Choroid plexus epithelial cell (primary cell): ENCODE results near the gene MRPL55.

Experiments
- DNase-seq: peaks from one replicate; pipeline ENCODE4 v3.0.0-alpha.2; 2010; ENCODE audit warnings: low read depth
- H3K4me3 ChIP-seq: 2 replicates; pipeline ENCODE4 v1.5.1; 2011; ENCODE audit warnings: low read depth, mild to moderate bottlenecking, control low read depth, low read length, moderate library complexity
- CTCF ChIP-seq: conservative IDR thresholded peaks from 2 replicates; pipeline ENCODE4 v1.5.1; 2011; ENCODE audit warnings: low read depth, mild to moderate bottlenecking, control low read depth, inconsistent platforms, low read length, moderate library complexity

Gene MRPL55

GRCh38 chr1:228058172-228058948 lies 50.7 kb downstream of the MRPL55 start:
- TF ChIP-seq CTCF: no peak
- no peak for DNase-seq
- H3K4me3 ChIP-seq: no peak overlapping the region
